ENCODE measurements around the gene PFDN6.

The PFDN6 gene

GRCh38 chr6:33288921-33289783, at the start of gene PFDN6, which contains the start of gene WDR46:
Gene PFDN6, plus strand, starts transcription at chr6:33289601. Its CDS starts 256 bp downstream, at chr6:33289857.
Gene WDR46, minus strand, starts transcription at chr6:33289239. Its CDS starts 69 bp downstream, at chr6:33289170.
- Histone ChIP-seq H3K36me3 (ENCODE audit: insufficient read depth, low read depth, low read length) (peaks cover 67% of the 10 kb centered on the region), H3K9ac (ENCODE audit: low read depth, low read length) (peak within 1 kb of the TSS; percentile 89), H3K4me3 (ENCODE audit: low read length) (peak within 1 kb of the TSS; percentile 94), H3K9me3 (ENCODE audit: insufficient read depth, low read depth, low read length) (no peaks in the 10 kb centered on the region), H3K4me1 (ENCODE audit: insufficient read depth, low read length) (peaks cover 8% of the 10 kb centered on the region; the same call in 1 of the 2 replicates), H3K27ac (ENCODE audit: low read length) (peak within 1 kb of the TSS; percentile 11), H3K27me3 (ENCODE audit: insufficient read depth, low read length) (no peaks in the 10 kb centered on the region)

- Histone ChIP-seq H3K4me3 (ENCODE audit: low read length) (no peak overlapping the region), H3K9me3 (ENCODE audit: insufficient read depth, low read depth, low read length) (no peaks in the 10 kb centered on the region), H3K27ac (ENCODE audit: low read length) (no peak overlapping the region), H3K4me1 (ENCODE audit: insufficient read depth, low read length) (no peaks in the 10 kb centered on the region), H3K36me3 (ENCODE audit: insufficient read depth, low read depth, low read length) (no peaks in the 10 kb centered on the region), H3K9ac (ENCODE audit: low read depth, low read length) (no peak overlapping the region), H3K27me3 (ENCODE audit: insufficient read depth, low read length) (peaks cover 40% of the 10 kb centered on the region)
Measured at GRCh38 chr6:33241968-33242367, 47.4 kb upstream of the PFDN6 start.

- peaks cover 55% of the 10 kb centered on the region for H3K27me3 ChIP-seq (ENCODE audit: insufficient read depth, low read length)
- H3K4me1 ChIP-seq (ENCODE audit: insufficient read depth, low read length) = no peaks in the 10 kb centered on the region; the same call in 1 of the 2 replicates
- no peaks in the 10 kb centered on the region for H3K36me3 ChIP-seq (ENCODE audit: insufficient read depth, low read depth, low read length)
- H3K9me3 ChIP-seq (ENCODE audit: insufficient read depth, low read depth, low read length) = no peaks in the 10 kb centered on the region
- no peak overlapping the region for H3K9ac ChIP-seq (ENCODE audit: low read depth, low read length)
- no peak overlapping the region for H3K27ac ChIP-seq (ENCODE audit: low read length)
- H3K4me3 ChIP-seq (ENCODE audit: low read length) = no peak overlapping the region
Measured at GRCh38 chr6:33243476-33243875, 45.9 kb upstream of the PFDN6 start.

GRCh38 chr6:33247977-33248642, 41.3 kb upstream of the PFDN6 start:
- Histone ChIP-seq H3K9me3 (ENCODE audit: insufficient read depth, low read depth, low read length) (no peaks in the 10 kb centered on the region), H3K27me3 (ENCODE audit: insufficient read depth, low read length) (peaks cover 38% of the 10 kb centered on the region), H3K27ac (ENCODE audit: low read length) (no peak overlapping the region)

GRCh38 chr6:33248643-33248931, 40.8 kb upstream of the PFDN6 start:
- Histone ChIP-seq H3K9ac (ENCODE audit: low read depth, low read length) (peak overlapping the region; percentile 58; the same call in 1 of the 2 replicates), H3K9me3 (ENCODE audit: insufficient read depth, low read depth, low read length) (no peaks in the 10 kb centered on the region), H3K27me3 (ENCODE audit: insufficient read depth, low read length) (peaks cover 33% of the 10 kb centered on the region), H3K27ac (ENCODE audit: low read length) (no peak overlapping the region), H3K36me3 (ENCODE audit: insufficient read depth, low read depth, low read length) (peaks cover 10% of the 10 kb centered on the region), H3K4me3 (ENCODE audit: low read length) (peak overlapping the region; percentile 93), H3K4me1 (ENCODE audit: insufficient read depth, low read length) (peaks cover 7% of the 10 kb centered on the region; the same call in 1 of the 2 replicates)

More at GRCh38 chr6:33247977-33248642, 41.3 kb upstream of the PFDN6 start:
- Histone ChIP-seq H3K36me3 (ENCODE audit: insufficient read depth, low read depth, low read length) (peaks cover 10% of the 10 kb centered on the region), H3K9ac (ENCODE audit: low read depth, low read length) (peak overlapping the region; percentile 74; the same call in 1 of the 2 replicates), H3K4me3 (ENCODE audit: low read length) (peak overlapping the region; percentile 93), H3K4me1 (ENCODE audit: insufficient read depth, low read length) (peaks cover 7% of the 10 kb centered on the region; the same call in 1 of the 2 replicates)

GRCh38 chr6:33248932-33249731, 40.3 kb upstream of the PFDN6 start:
- H3K4me3 ChIP-seq (ENCODE audit: low read length) = peak overlapping the region; percentile 93
- peaks cover 10% of the 10 kb centered on the region for H3K36me3 ChIP-seq (ENCODE audit: insufficient read depth, low read depth, low read length)
- peak overlapping the region; percentile 61 for H3K27ac ChIP-seq (ENCODE audit: low read length)
- peak overlapping the region; percentile 92 for H3K9ac ChIP-seq (ENCODE audit: low read depth, low read length)
- H3K9me3 ChIP-seq (ENCODE audit: insufficient read depth, low read depth, low read length) = no peaks in the 10 kb centered on the region
- H3K4me1 ChIP-seq (ENCODE audit: insufficient read depth, low read length) = peaks cover 7% of the 10 kb centered on the region; the same call in 1 of the 2 replicates
- H3K27me3 ChIP-seq (ENCODE audit: insufficient read depth, low read length) = peaks cover 33% of the 10 kb centered on the region

GRCh38 chr6:33249732-33250630, 39.4 kb upstream of the PFDN6 start:
- Histone ChIP-seq H3K9ac (ENCODE audit: low read depth, low read length) (peak overlapping the region; percentile 92), H3K4me3 (ENCODE audit: low read length) (peak overlapping the region; percentile 93), H3K27ac (ENCODE audit: low read length) (peak overlapping the region; percentile 61), H3K4me1 (ENCODE audit: insufficient read depth, low read length) (peaks cover 7% of the 10 kb centered on the region; the same call in 1 of the 2 replicates), H3K27me3 (ENCODE audit: insufficient read depth, low read length) (peaks cover 33% of the 10 kb centered on the region), H3K36me3 (ENCODE audit: insufficient read depth, low read depth, low read length) (peaks cover 10% of the 10 kb centered on the region), H3K9me3 (ENCODE audit: insufficient read depth, low read depth, low read length) (no peaks in the 10 kb centered on the region)

GRCh38 chr6:33250731-33251130, 38.7 kb upstream of the PFDN6 start:
- Histone ChIP-seq H3K9me3 (ENCODE audit: insufficient read depth, low read depth, low read length) (no peaks in the 10 kb centered on the region), H3K27ac (ENCODE audit: low read length) (no peak overlapping the region)

GRCh38 chr6:33251395-33252012, 37.9 kb upstream of the PFDN6 start:
- no peaks in the 10 kb centered on the region for H3K9me3 ChIP-seq (ENCODE audit: insufficient read depth, low read depth, low read length)
- no peak overlapping the region for H3K9ac ChIP-seq (ENCODE audit: low read depth, low read length)
- peaks cover 7% of the 10 kb centered on the region; the same call in 1 of the 2 replicates for H3K4me1 ChIP-seq (ENCODE audit: insufficient read depth, low read length)
- peaks cover 10% of the 10 kb centered on the region for H3K36me3 ChIP-seq (ENCODE audit: insufficient read depth, low read depth, low read length)
- H3K27ac ChIP-seq (ENCODE audit: low read length) = no peak overlapping the region
- H3K27me3 ChIP-seq (ENCODE audit: insufficient read depth, low read length) = peaks cover 25% of the 10 kb centered on the region
- H3K4me3 ChIP-seq (ENCODE audit: low read length) = no peak overlapping the region

More at GRCh38 chr6:33250731-33251130, 38.7 kb upstream of the PFDN6 start:
- Histone ChIP-seq H3K4me1 (ENCODE audit: insufficient read depth, low read length) (peaks cover 7% of the 10 kb centered on the region; the same call in 1 of the 2 replicates), H3K27me3 (ENCODE audit: insufficient read depth, low read length) (peaks cover 33% of the 10 kb centered on the region), H3K36me3 (ENCODE audit: insufficient read depth, low read depth, low read length) (peaks cover 10% of the 10 kb centered on the region), H3K9ac (ENCODE audit: low read depth, low read length) (no peak overlapping the region), H3K4me3 (ENCODE audit: low read length) (no peak overlapping the region)

GRCh38 chr6:33252759-33253158, 36.6 kb upstream of the PFDN6 start:
- Histone ChIP-seq H3K4me1 (ENCODE audit: insufficient read depth, low read length) (peaks cover 7% of the 10 kb centered on the region; the same call in 1 of the 2 replicates), H3K27ac (ENCODE audit: low read length) (no peak overlapping the region), H3K27me3 (ENCODE audit: insufficient read depth, low read length) (peaks cover 12% of the 10 kb centered on the region)

More at GRCh38 chr6:33252759-33253158, 36.6 kb upstream of the PFDN6 start:
- Histone ChIP-seq H3K4me3 (ENCODE audit: low read length) (no peak overlapping the region), H3K9ac (ENCODE audit: low read depth, low read length) (no peak overlapping the region), H3K36me3 (ENCODE audit: insufficient read depth, low read depth, low read length) (peaks cover 10% of the 10 kb centered on the region), H3K9me3 (ENCODE audit: insufficient read depth, low read depth, low read length) (no peaks in the 10 kb centered on the region)
